GM19099 (cell line): ENCODE results near the gene FTCD.

Experiments
- POLR2A ChIP-seq: IDR thresholded peaks from 3 replicates; pipeline ENCODE4 v1.6.1; 2011; ENCODE audit warnings: low read depth; ENCODE audit not compliant: insufficient read length; ENCODE audit errors: extremely low read depth

Gene FTCD

DNA sequence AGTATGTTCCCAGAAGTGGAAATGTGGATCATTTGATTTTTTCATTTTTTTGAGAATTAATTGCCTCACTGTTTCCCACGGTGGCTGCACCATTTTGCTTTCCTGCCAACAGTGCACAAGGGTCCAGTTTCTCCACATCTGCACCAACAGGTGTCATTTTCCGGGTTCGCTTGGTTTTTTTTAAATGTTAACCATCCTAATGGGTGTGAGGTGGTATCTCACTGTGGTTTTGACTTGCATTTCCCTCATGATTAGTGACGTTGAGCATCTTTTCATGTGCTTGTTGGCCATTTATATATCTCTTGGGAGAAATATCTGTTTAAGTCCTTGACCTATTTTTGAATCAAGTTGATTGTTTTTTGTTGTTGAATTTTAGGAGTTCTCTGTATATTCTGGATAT, 54.5 kb downstream of the FTCD start:
- TF ChIP-seq POLR2A, result no peak

DNA sequence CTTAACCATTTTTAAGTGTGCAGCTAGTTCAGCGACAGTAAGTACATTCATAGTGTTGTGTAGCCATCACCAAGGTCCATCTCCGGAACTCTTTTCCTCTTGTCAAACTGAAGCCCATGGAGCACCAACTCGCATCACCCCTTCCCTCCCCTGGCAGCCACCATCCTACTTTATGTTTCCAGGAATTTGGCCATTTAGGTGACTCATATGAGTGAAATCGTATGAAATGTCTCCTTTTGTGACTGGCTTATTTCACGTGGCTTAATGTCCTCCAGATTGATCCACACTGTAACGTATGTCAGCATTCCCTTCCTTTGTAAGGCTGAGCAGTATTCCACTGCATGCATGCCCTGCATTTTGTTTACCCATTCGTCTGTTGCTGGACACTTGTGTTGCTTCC, 55.0 kb downstream of the FTCD start:
- TF ChIP-seq POLR2A, result no peak

DNA sequence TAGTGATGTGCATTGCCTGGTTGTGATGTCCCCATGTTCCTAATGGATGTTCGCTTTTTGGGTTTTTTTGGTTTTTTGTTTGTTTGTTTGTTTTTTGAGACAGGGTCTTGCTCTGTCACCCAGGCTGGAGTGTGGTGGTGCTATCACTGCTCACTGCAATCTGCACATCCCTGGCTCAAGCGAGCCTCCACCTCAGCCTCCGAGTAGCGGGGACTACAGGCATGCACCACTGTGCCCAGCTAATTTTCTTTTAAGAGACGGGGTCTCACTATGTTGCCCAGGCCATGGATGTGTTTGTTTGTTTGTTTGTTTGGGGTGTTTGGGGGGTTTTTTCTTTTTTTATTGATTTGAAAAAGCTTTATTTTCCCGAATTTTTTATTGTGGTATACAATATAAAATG, 55.4 kb downstream of the FTCD start:
- TF ChIP-seq POLR2A, result no peak

DNA sequence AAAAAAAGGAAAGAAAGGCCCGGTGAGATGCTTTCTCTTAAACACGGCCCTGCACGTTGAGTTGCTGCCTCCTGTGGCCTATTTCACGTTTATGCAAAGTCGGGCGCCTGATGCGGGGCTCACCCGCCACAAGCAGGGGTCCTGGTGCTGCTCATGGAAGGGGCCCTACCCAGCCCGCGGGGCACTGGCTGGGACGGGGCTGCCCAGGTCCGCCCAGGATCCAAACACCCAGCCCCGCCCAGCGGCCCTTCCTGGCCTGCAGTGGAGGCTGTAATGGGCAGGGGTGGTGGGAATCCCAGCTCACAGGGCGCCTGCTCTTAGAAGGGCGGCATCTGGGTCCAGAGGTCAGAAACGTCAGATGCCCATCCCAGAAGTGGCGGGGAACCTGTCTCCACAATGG, 55.9 kb downstream of the FTCD start:
- TF ChIP-seq POLR2A, result no peak

DNA sequence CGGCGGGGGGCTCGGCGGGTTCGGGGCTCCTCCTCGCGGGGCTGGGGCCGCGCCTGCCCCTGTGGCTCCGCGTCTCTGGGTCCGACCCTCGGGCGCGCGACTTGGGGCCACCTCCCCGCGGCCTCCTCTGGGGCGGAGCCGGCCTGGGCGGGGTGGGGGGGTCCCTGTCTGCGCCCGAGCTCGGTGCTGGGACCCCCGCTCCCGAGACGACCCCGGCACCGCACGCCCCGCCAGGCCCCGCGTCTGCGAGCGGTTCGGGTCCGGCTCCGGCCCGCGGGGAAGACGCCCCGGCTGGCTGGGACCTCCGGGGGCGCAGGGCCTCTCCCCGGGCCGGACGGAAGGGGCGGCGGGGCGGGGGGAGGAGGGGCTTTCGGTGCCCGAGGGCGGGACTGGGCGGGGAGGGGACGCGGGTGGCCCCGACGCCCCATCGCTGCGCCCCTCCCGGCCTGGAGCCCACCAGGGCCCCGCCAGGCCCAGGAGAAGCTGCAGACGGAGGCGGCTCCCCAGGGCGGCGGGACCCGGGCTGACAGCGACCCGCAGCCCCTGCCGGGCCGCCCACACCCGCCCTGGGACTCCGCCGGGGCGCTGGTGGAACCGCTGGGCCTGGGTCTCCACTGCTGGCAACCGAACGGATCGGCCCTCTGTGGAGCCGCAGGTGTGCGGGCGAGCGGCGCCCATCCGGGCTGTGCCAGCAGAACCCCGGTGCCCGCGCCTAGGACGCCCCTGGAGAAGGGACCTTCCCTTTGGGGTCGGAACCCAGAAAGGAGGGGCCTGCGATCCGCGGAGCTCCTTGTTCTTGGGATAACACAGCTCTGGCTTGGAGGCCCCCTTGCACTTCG, 56.9 kb downstream of the FTCD start:
- TF ChIP-seq POLR2A, result no peak

DNA sequence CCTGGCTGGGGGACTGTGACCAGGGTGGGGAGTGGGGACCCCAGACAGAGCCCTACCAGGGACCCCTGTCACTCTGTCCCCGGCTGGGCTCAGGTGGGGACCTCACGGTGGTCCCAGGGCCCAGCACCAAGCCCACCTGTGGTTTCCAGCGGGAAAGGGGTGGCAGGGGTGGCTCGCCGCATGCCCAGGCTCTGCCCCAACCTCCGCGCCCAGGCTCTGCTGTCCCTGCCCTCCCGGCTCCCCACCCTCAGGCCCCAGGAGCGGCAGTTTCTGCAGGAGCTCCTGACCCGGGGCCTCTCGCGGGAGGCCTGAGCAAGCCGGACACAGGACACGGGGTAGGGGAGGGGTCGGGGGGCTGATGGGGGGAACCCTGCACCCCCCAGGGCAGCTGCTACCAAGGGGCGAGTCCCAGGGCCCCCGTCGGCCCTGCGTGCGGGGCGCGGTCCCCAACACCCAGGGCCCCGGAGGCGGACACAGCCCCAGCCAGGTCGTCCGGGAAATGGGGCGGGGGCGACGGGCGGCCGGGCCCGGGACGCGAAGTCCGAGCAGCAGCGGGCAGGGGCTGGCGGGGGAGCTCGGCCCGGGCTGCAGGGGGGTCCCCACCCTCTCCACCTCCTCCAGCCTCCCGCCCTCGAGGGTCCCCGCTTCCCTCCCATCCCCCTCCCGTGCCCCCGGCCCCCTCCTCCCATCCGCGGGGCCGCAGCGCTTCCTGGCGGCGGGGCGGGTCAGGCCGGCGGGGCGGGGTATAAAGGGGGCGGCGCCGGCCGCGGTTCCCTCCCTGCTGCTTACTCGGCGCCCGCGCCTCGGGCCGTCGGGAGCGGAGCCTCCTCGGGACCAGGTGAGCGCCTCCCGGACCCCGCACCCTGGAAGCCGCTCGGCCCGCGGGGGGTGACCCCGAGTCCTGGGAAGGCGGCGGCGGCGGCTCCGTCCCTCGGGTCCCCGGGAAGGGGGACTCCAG, 57.8 kb downstream of the FTCD start, which contains the start of gene COL6A2:
Gene COL6A2, plus strand, starts transcription at position 777 of the 958 bp plus-strand sequence.
- TF ChIP-seq POLR2A, result no peak

DNA sequence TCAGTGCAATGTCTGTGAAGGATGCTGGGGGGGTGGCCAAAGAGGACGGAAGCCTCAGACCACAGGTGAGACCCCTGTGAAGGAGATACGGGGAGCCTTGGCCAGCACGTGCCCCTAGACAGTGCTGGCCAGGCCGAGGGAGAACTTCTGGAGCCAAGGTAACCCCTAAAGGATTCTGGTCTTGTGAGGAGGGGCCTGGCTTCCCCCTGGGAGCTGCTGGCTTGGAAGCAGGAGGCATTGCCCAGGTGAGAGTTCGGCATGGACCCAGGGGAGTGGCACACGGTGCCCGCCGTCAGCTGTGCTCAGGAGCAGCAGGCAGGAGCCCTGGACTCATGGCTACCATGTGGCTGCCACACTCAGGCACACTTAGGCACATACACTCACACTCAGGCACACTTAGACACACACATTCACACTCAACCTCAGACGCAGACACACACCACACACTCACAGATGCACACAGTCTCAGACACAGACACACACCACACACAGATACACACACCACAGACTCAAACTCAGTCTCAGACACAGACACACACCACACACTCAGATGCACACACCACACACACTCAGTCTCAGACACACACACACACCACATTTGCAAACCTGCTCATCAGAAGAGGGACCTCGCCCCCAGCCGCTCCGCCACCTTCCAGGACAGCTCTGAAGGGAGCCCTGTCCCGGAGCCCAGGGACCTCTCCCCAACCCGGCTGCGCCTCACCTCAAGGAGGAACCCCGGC, 58.6 kb downstream of the FTCD start:
- TF ChIP-seq POLR2A, result no peak

DNA sequence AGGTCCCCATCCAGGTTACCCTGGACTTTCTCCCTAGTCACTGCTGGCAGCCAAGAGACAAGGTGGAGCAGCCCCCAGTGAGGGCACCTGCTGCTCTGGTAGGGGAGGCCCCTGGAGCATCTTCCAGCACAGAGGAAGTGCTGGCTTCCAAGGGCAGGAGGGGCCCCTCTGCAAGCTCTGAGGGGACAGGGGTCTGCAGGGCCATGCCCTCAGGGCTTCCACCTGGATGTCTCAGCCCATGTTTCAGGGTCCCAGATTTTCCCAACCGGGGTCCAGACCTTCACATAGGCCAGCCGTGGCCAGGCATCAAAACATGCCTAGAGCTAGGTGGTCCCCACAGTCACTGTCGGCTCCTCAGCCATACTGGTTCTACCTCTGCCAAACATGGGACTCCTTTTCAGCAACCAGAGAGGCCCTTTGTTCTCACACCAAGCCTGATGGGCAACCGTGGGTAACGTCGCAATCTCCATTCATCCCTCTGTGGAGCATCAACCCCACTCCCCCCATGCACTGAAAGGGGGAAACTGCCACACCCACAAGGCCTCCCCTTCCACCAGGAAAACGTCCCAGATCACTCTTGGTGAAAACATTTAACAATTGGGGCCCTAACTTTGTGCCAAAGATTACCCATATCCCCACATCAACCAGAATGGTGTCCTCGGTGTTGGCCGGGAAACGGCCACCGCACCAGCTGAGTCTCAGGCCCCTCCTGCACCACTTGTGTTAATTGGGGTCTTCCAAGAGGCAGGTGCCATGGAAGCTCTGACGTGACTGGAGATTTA, 59.4 kb downstream of the FTCD start:
- TF ChIP-seq POLR2A, result no peak

DNA sequence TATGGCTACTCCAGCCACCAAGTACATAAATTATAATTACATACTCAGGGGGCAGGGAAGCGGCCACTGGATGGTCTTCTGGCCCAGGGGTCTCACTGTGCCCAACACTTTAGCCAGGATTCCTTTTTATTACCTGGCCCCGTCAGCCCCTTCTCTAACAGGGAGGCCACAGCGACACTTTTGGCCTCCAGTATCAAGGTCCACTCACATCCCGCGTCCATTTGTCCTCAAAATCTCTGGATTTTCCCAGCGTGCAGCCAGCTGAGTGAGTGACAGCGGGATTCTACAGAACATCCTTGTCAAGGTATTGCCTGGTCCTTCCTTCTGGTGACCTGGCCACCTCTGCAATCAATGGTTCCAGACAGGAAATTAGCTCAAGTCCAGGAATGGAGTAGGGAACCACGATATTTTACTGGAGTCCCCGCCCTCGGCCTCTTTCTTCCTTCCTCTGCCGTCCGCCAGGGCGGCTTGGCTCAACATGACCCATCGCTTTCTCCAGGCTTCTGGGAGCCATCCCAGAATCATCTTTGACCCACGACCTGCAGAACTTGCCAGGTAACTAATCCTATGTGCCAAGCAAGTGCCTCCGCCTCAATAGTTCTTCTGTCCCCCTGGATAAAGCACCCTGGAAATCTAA, 60.2 kb downstream of the FTCD start:
- no peak for TF ChIP-seq POLR2A

DNA sequence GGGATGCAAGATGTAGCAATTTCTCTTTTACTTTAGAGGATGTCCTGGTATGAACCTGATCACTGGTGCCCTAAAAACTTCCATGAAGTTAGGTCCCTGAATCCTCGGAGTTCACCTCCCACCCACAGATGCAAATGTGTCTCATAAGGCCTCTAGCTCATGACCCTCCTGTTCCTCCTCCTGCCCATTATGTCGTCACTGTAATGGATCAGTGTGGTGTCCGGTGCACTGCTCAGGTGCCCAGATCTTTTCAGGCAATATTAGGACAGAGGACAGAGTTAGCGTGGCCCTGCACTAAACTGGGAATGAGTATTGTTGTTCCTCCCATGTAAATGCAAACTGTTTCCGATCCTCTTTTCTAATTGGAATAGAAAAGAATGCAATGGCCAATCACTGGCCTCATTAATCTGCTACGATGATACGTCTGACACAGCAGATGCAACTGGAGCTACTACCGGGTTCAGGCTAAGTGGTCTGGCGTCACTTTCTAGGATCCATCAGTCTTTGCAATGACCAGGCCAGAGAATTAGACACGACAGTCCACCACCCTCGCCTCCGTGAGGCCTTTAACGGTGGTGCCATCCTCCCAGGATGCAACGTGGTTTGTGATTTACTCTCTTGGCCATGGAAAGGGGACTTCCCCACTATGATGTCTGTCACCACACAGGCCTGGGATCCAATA, 60.8 kb downstream of the FTCD start:
- TF ChIP-seq POLR2A, result no peak

DNA sequence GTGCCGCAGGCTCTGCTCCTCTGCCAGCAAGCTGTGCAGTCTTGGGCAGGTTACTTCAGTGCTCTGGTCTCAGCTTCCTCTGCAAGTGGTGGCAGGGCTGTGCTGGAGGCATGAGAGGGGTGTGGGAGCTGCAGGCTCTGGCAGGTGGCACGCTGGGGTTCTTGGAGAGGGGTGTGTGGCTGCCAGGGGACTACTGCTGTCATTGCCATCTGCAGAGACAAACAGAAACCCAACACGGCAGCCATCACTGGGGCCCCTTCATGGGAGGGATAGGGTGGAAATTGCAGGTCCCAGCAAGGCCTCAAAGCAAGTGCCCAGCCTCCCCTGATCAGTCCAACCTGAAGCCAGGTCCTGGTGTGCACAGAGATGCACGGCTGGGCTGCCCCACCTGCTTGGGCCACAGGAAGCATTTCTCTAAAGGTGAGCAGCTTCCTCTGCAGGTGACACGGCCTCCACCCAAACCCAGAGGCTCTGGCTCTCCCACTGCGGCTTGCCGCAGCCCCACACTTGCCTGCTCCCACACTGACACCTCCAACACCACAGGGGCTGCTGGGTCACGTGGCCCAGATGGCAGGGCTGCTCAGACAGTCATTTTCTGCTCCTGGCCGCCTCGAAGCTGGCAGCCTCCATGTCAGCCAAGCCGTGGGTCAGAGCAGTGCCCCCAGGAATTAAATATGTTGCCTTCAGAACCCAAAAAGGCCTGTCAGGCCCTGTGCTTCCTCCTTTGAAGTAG, 61.5 kb downstream of the FTCD start:
- no peak for TF ChIP-seq POLR2A

DNA sequence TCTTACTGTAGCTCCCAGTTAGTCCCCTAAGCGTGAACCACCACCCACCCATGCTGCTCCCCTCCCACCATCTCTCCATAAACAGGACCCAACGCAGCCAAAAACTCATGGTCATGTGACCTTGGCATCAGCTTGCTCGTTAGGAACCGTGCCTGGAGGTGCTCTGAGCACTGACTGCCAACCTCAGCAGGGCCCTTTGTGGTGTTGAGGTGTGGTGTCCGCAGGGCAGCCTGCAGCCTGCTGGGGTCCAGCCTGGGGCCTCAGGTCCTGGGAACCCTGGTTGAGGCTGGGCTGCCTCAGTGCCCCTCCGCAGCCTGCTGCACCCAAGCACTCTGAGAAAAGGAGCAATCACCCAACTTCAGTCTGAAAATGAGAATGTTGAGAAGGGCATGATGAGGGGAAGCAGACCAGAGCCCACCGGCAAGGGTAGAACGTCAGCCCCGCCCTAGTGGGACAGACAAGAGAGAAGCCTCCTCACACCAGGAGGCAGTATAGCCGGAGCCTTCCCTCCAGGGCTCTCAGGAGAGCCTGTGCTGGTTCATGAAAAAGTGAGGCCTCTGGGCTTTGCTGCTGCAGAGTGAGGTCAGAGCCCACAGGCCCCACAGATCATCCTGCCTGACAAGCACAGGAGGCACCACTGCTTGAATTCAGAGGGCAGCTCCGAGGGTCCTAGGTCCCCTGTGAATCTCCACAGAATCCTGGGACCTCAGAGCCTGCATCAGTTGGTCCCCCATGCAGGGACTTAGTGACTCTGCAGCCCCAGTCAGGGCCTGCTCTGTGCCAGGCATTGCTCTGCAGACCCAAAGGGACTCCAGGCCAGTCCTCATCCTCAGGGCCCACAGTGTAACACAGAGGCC, 62.3 kb downstream of the FTCD start:
- no peak for TF ChIP-seq POLR2A
